ENCODE results near the gene CACNA2D3.

Gene CACNA2D3

DNA sequence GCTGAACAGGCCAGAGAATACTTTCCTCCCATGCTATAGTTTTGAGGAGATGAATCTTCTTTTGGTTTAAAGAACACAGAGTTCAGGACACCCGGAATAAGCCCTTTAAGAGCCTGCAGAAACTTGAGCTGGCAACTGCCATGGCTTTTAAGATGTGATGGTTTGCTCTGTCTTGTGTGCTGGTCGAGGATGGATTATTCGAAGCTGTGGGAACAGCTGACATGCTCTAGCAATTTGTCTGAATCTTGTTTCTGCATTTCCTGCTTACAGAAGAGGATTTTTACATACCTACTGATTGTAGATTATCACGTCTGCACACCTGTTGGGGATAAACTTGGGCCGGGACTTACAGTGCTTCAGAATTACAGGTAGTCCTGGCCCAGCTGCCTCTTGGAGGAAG lies 408.6 kb downstream of the CACNA2D3 start:
- Histone ChIP-seq H4K20me1 (ENCODE audit: low read depth, low read length) (no peaks in the 10 kb centered on the region), H3K79me2 (ENCODE audit: insufficient read depth, low read length) (no peaks in the 10 kb centered on the region), H3K27ac (ENCODE audit: low read depth, low read length) (no peak overlapping the region), H3K9me2 (replicated peaks; ENCODE audit: insufficient read depth, low read length) (no peaks in the 10 kb centered on the region), H3K9me3 (ENCODE audit: insufficient read depth, low read length) (no peaks in the 10 kb centered on the region), H3K36me3 (ENCODE audit: low read length) (no peaks in the 10 kb centered on the region), H3K4me3 (ENCODE audit: insufficient read depth, low read length, poor library complexity, severe bottlenecking) (no peak overlapping the region), H3F3A (ENCODE audit: insufficient read depth) (no peaks in the 10 kb centered on the region), H2AFZ (ENCODE audit: low read depth, low read length, severe bottlenecking) (no peak overlapping the region), H3K9ac (ENCODE audit: low read length) (no peak overlapping the region), H3K27me3 (ENCODE audit: low read length) (no peaks in the 10 kb centered on the region), H3K4me2 (ENCODE audit: low read depth, low read length, poor library complexity, severe bottlenecking) (no peak overlapping the region)
- TF ChIP-seq, protein P1, sequence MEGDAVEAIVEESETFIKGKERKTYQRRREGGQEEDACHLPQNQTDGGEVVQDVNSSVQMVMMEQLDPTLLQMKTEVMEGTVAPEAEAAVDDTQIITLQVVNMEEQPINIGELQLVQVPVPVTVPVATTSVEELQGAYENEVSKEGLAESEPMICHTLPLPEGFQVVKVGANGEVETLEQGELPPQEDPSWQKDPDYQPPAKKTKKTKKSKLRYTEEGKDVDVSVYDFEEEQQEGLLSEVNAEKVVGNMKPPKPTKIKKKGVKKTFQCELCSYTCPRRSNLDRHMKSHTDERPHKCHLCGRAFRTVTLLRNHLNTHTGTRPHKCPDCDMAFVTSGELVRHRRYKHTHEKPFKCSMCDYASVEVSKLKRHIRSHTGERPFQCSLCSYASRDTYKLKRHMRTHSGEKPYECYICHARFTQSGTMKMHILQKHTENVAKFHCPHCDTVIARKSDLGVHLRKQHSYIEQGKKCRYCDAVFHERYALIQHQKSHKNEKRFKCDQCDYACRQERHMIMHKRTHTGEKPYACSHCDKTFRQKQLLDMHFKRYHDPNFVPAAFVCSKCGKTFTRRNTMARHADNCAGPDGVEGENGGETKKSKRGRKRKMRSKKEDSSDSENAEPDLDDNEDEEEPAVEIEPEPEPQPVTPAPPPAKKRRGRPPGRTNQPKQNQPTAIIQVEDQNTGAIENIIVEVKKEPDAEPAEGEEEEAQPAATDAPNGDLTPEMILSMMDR (IDR thresholded peaks at IDR 0.05; ENCODE audit: insufficient read depth, low read length, poor library complexity, severe bottlenecking), result no peak
- TF ChIP-seq EZH2phosphoT487 (conservative IDR thresholded peaks at IDR 0.05; ENCODE audit: low read length), result no peak

DNA sequence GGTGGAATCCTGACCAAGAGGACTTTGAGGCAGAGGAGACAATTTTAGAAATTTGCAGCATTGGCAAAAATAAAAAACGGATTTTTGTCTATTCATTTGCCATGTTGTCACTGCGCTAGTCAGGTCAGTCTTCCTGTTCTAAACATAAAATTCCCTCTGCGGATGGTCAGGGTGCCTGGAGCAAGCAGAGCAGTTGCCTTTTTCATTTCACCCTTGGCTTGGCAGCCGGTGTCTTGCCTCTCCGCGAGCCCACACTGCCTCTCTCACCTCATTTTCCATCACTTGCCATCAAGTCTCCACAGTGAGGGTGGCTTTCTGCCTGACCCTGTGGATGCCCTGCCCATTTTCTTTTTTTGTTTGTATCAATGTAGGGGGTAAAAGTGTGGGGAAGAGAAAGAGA lies 409.4 kb downstream of the CACNA2D3 start:
- Histone ChIP-seq H3K4me2 (ENCODE audit: low read depth, low read length, poor library complexity, severe bottlenecking) (no peak overlapping the region), H3K27ac (ENCODE audit: low read depth, low read length) (no peak overlapping the region), H3F3A (ENCODE audit: insufficient read depth) (no peaks in the 10 kb centered on the region), H3K9ac (ENCODE audit: low read length) (no peak overlapping the region), H3K9me3 (ENCODE audit: insufficient read depth, low read length) (no peaks in the 10 kb centered on the region), H3K36me3 (ENCODE audit: low read length) (no peaks in the 10 kb centered on the region), H3K79me2 (ENCODE audit: insufficient read depth, low read length) (no peaks in the 10 kb centered on the region), H4K20me1 (ENCODE audit: low read depth, low read length) (no peaks in the 10 kb centered on the region), H3K27me3 (ENCODE audit: low read length) (no peaks in the 10 kb centered on the region), H3K4me3 (ENCODE audit: insufficient read depth, low read length, poor library complexity, severe bottlenecking) (no peak overlapping the region), H2AFZ (ENCODE audit: low read depth, low read length, severe bottlenecking) (no peak overlapping the region), H3K9me2 (replicated peaks; ENCODE audit: insufficient read depth, low read length) (no peaks in the 10 kb centered on the region)
- no peak for TF ChIP-seq EZH2phosphoT487 (conservative IDR thresholded peaks at IDR 0.05; ENCODE audit: low read length)
- TF ChIP-seq, protein P1 (IDR thresholded peaks at IDR 0.05; ENCODE audit: insufficient read depth, low read length, poor library complexity, severe bottlenecking), result no peak

DNA sequence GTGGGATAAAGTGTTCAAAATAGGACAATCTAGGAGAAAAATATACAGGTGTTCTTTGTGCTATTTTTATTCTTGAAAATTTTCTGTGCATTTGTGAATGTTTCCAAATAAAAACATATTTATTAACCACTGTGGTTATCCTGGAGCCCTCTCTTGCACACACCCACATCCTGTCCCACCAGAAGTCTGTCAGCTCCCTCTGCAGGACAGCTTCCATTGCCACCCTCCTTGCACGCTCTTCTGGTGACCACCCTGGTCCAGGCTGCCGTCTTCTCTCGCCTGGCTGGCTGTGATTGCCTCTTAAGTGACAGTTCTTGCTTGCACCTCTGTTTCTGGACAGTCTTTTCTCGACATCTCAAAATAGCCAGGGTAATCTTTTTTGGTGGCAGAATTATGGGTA lies 411.5 kb downstream of the CACNA2D3 start:
- Histone ChIP-seq H3K27me3 (ENCODE audit: low read length) (no peaks in the 10 kb centered on the region), H3K9me3 (ENCODE audit: insufficient read depth, low read length) (no peaks in the 10 kb centered on the region), H3K9me2 (replicated peaks; ENCODE audit: insufficient read depth, low read length) (no peaks in the 10 kb centered on the region), H3K4me2 (ENCODE audit: low read depth, low read length, poor library complexity, severe bottlenecking) (no peak overlapping the region), H3K79me2 (ENCODE audit: insufficient read depth, low read length) (no peaks in the 10 kb centered on the region), H3K36me3 (ENCODE audit: low read length) (no peaks in the 10 kb centered on the region), H3K4me3 (ENCODE audit: insufficient read depth, low read length, poor library complexity, severe bottlenecking) (no peak overlapping the region), H3F3A (ENCODE audit: insufficient read depth) (no peaks in the 10 kb centered on the region), H3K27ac (ENCODE audit: low read depth, low read length) (no peak overlapping the region), H3K9ac (ENCODE audit: low read length) (no peak overlapping the region), H2AFZ (ENCODE audit: low read depth, low read length, severe bottlenecking) (no peak overlapping the region), H4K20me1 (ENCODE audit: low read depth, low read length) (no peaks in the 10 kb centered on the region)
- no peak for TF ChIP-seq EZH2phosphoT487 (conservative IDR thresholded peaks at IDR 0.05; ENCODE audit: low read length)
- TF ChIP-seq, protein P1 (IDR thresholded peaks at IDR 0.05; ENCODE audit: insufficient read depth, low read length, poor library complexity, severe bottlenecking), result no peak

All from SU-DHL-6 (cell line).